ENCODE data around the gene PCSK4. TPM values are rescaled to one million over a fixed set of nuclear protein-coding genes. Genes with fewer than 3 reads are reported as not detected.

Gene PCSK4
- total RNA-seq, 1 experiment from 2014 or later, result 9.1 TPM

- Histone ChIP-seq H3K4me1 (ENCODE audit: insufficient read depth, low read length) (no peaks in the 10 kb centered on the region), H2BK5ac (ENCODE audit: insufficient read length, low read length) (no peak overlapping the region), H3K27me3 (ENCODE audit: insufficient read depth, low read length) (no peaks in the 10 kb centered on the region), H3K14ac (ENCODE audit: insufficient read depth, low read length) (no peak overlapping the region), H3K18ac (ENCODE audit: insufficient read length, low read depth, low read length) (no peak overlapping the region), H3K79me1 (ENCODE audit: insufficient read depth, low read depth, low read length, poor library complexity, severe bottlenecking) (no peaks in the 10 kb centered on the region), H3K23ac (ENCODE audit: insufficient read length, low read depth, low read length) (no peak overlapping the region), H3T11ph (ENCODE audit: low read length) (no peak overlapping the region), H3K56ac (ENCODE audit: insufficient read length, low read depth, low read length) (no peak overlapping the region), H3K27ac (ENCODE audit: insufficient read length, low read depth, low read length) (no peak overlapping the region), H2AK5ac (ENCODE audit: insufficient read length, low read length) (no peak overlapping the region), H3K9me3 (ENCODE audit: control insufficient read depth, low read depth, low read length) (no peaks in the 10 kb centered on the region), H4K20me1 (ENCODE audit: control insufficient read depth, insufficient read depth, insufficient read length) (no peaks in the 10 kb centered on the region), H3K9ac (ENCODE audit: extremely low read depth, insufficient read length, low read length) (no peak overlapping the region), H4K91ac (ENCODE audit: insufficient read length, low read depth, low read length) (no peak overlapping the region), H2BK12ac (ENCODE audit: insufficient read length, low read depth, low read length) (no peak overlapping the region), H4K8ac (replicated peaks; ENCODE audit: insufficient read length, low read depth, low read length) (no peak overlapping the region), H2AFZ (ENCODE audit: low read length) (no peak overlapping the region), H3K4me2 (ENCODE audit: insufficient read depth, insufficient read length, low read length) (no peak overlapping the region), H4K5ac (ENCODE audit: insufficient read length, low read depth, low read length) (no peak overlapping the region), H3K4ac (ENCODE audit: low read depth, low read length) (no peak overlapping the region), H2BK120ac (ENCODE audit: low read depth, low read length, poor library complexity, severe bottlenecking) (no peak overlapping the region), H2BK20ac (ENCODE audit: low read depth, low read length, poor library complexity, severe bottlenecking) (no peak overlapping the region), H3K79me2 (ENCODE audit: insufficient read depth, low read length) (no peaks in the 10 kb centered on the region), H3K23me2 (ENCODE audit: insufficient read length, low read depth, low read length, poor library complexity, severe bottlenecking) (no peaks in the 10 kb centered on the region), H2BK15ac (ENCODE audit: low read depth, low read length) (no peak overlapping the region)
- Mint-ChIP-seq H3K27ac (no peak overlapping the region), H3K36me3 (ENCODE audit: insufficient read depth in 1 of 3, low read depth in 3 of 3) (no peaks in the 10 kb centered on the region), H3K4me1 (no peaks in the 10 kb centered on the region), H3K9me3 (no peaks in the 10 kb centered on the region), H3K4me3 (no peak overlapping the region), H3K27me3 (ENCODE audit: low read depth) (peaks cover 30% of the 10 kb centered on the region)
- DNase-seq, result no peak
- TF ChIP-seq CTCF (conservative IDR thresholded peaks at IDR 0.05), result no peak
- WGBS (ENCODE audit: extremely low coverage, insufficient read length, low lambda C conversion rate), result no CpG with 5 or more reads among the region's 9 CpGs
Measured at GRCh38 chr19:1532003-1532402, 41.9 kb upstream of the PCSK4 start.
